Parathyroid adenoma (tissue), 2 donors: ENCODE data around the gene KIF19.

ENCODE experiments used
- H2AFZ ChIP-seq: fragments of 300-600 bp; sonication (generic); one replicate; pipeline ENCODE4 v1.7.0; 2017; ENCODE audit warnings: antibody characterized with exemption, mild to moderate bottlenecking
- H3K27ac ChIP-seq: fragments of 300-600 bp; sonication (generic); one replicate; pipeline ENCODE4 v1.7.0; 2017
- H3K27me3 ChIP-seq: fragments of 300-600 bp; sonication (generic); one replicate; pipeline ENCODE4 v1.7.0; 2017; ENCODE audit warnings: low read length; ENCODE audit not compliant: control insufficient read depth, insufficient read depth
- H3K36me3 ChIP-seq: fragments of 300-600 bp; sonication (generic); one replicate; pipeline ENCODE4 v1.7.0; 2017; ENCODE audit warnings: low read length; ENCODE audit not compliant: control insufficient read depth, insufficient read depth
- H3K4me1 ChIP-seq: fragments of 300-600 bp; sonication (generic); one replicate; pipeline ENCODE4 v1.7.0; 2017; ENCODE audit warnings: control low read depth
- H3K4me2 ChIP-seq: fragments of 300-600 bp; sonication (generic); one replicate; pipeline ENCODE4 v1.7.0; 2017; ENCODE audit warnings: low read length
- H3K4me3 ChIP-seq: fragments of 300-600 bp; sonication (generic); one replicate; pipeline ENCODE4 v1.7.0; 2017; ENCODE audit warnings: low read depth, low read length
- H3K79me2 ChIP-seq: fragments of 300-600 bp; sonication (generic); one replicate; pipeline ENCODE4 v1.7.0; 2017; ENCODE audit warnings: control low read depth
- H3K9ac ChIP-seq: fragments of 300-600 bp; sonication (generic); one replicate; pipeline ENCODE4 v1.7.0; 2017; ENCODE audit warnings: mild to moderate bottlenecking
- H3K9me3 ChIP-seq: fragments of 300-600 bp; sonication (generic); one replicate; pipeline ENCODE4 v1.7.0; 2017; ENCODE audit warnings: low read length; ENCODE audit not compliant: control insufficient read depth
- TF ChIP-seq, protein P1 (sequence below): fragments of 300-600 bp; sonication (generic); IDR thresholded peaks from one replicate; pipeline ENCODE4 v1.7.0; 2017; ENCODE audit warnings: antibody characterized with exemption, mild to moderate bottlenecking
- donor health status: primary hyperparathyroidism.

KIF19 gene

DNA sequence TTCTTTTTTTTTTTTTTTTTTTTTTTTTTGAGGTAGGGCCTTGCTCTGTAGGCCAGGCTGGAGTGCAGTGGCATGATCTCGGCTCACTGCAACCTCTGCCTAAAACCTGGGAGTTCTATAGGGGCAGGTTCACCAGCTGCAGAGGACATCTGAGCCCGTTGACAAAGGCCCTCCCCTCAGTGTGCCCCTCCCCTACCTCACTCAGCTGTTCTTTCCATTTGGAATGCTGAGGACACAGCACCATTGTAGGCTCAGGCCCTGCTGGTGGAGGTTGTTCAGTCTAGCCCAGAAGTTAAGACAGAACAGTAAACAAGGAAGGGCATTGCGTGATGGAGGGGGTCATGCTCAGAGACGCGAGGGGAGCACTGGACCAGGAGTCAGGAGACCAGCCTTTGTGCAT is 21.8 kb upstream of the KIF19 start:
- Histone ChIP-seq H3K36me3 (no peaks in the 10 kb centered on the region), H3K79me2 (no peaks in the 10 kb centered on the region), H3K4me2 (no peak overlapping the region), H3K9me3 (no peaks in the 10 kb centered on the region), H3K9ac (no peak overlapping the region), H2AFZ (no peak overlapping the region), H3K27ac (no peak overlapping the region), H3K27me3 (no peaks in the 10 kb centered on the region), H3K4me1 (no peaks in the 10 kb centered on the region), H3K4me3 (no peak overlapping the region)
- TF ChIP-seq, protein P1, sequence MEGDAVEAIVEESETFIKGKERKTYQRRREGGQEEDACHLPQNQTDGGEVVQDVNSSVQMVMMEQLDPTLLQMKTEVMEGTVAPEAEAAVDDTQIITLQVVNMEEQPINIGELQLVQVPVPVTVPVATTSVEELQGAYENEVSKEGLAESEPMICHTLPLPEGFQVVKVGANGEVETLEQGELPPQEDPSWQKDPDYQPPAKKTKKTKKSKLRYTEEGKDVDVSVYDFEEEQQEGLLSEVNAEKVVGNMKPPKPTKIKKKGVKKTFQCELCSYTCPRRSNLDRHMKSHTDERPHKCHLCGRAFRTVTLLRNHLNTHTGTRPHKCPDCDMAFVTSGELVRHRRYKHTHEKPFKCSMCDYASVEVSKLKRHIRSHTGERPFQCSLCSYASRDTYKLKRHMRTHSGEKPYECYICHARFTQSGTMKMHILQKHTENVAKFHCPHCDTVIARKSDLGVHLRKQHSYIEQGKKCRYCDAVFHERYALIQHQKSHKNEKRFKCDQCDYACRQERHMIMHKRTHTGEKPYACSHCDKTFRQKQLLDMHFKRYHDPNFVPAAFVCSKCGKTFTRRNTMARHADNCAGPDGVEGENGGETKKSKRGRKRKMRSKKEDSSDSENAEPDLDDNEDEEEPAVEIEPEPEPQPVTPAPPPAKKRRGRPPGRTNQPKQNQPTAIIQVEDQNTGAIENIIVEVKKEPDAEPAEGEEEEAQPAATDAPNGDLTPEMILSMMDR: no peak

DNA sequence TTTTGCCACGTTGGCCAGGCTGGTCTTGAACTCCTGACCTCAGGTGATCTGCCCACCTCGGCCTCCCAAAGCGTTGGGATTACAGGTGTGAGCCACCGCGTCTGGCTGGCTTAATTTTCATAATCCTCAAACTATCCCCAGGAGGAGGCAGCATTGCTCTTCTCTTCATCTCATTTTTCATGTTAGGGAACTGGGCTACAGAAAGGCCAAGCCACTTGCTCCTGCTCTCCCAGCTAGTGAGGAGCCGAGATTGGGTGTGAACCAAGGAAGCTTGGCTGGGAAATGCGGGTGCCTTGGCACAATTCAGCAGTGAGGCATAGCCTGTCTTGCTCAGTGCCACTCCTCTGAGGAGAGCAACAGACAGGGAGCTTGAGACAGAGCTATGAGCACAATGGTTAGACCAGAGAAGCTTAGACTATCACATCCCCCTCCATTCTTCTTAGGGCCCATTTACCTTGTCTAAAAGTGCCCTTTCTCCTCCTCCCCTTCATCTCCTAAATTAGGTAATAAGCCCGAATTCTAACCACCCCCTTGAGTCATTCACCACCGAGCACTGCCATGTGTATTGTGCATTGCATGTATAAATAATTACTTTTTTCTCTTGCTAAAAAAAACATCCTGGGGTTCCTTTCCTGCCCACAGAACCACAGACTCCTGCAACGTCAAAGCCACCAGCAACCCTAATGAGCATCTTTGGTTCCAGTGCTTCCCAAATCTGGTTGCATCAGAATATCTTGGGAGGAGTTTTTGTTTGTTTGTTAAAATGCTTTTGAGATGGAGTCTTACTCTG is 20.0 kb upstream of the KIF19 start:
- Histone ChIP-seq H3K79me2 (no peaks in the 10 kb centered on the region), H3K4me1 (no peaks in the 10 kb centered on the region), H3K27me3 (no peaks in the 10 kb centered on the region), H3K27ac (no peak overlapping the region), H3K9ac (no peak overlapping the region), H3K4me2 (no peak overlapping the region), H2AFZ (no peak overlapping the region), H3K4me3 (no peak overlapping the region), H3K9me3 (no peaks in the 10 kb centered on the region), H3K36me3 (no peaks in the 10 kb centered on the region)
- TF ChIP-seq, protein P1: no peak

DNA sequence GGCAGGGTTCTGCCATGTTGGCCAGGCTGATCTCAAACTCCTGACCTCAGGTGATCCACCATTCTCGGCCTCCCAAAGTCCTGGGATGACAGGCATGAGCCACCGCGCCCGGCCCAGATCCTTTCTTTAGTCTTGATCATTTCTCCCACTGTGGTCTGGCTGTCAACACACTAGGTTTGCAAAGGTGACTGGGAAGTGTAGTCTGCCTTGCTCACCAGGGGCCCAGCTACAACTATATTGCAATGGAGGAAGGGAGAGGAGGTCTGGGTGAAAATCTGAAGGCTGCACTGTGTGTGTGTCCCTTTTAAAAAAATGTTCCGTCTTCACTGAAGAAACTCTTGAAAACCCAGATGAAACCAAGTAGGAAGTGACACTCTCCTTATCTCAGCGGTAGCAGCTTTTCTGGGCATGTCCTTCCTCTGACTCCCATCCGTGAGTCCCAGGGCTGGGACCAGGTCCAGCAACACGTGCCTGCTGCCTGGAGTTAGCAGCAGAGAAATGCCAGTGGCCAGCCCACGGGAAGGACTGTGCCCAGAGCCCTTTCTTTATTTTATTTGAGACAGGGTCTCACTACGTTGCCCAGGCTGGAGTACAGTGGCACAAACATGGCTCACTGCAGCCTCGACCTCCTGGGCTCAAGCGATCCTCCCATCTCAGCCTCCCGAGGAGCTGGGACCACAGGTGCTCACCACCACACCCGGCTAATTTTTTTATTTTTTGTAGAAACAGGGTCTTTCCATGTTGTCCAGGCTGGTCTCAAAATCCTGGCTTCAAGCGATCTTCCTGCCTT is 17.8 kb upstream of the KIF19 start:
- Histone ChIP-seq H3K4me1 (no peaks in the 10 kb centered on the region), H3K27me3 (no peaks in the 10 kb centered on the region), H2AFZ (no peak overlapping the region), H3K4me2 (no peak overlapping the region), H3K9ac (no peak overlapping the region), H3K79me2 (no peaks in the 10 kb centered on the region), H3K4me3 (no peak overlapping the region), H3K36me3 (no peaks in the 10 kb centered on the region), H3K9me3 (no peaks in the 10 kb centered on the region), H3K27ac (no peak overlapping the region)
- TF ChIP-seq, protein P1: no peak

DNA sequence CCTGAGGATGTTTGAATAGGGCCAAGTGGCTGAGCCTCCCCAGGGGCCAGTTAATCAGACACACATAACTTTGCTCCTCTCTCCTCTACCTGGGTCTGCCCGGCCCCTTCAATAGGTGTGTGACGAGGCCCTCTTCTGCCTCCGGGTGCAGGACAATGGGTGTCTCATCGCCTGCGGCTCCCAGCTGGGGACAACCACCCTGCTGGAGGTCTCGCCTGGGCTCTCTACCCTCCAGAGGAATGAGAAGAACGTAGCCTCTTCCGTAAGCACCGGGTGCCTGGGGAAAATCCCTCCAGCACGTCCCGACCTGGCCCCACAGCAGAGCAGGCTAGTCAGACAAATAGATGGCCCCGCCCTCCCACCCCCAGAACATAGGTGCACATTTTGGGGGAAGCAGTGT is 16.1 kb upstream of the KIF19 start:
- Histone ChIP-seq H3K4me1 (no peaks in the 10 kb centered on the region), H2AFZ (no peak overlapping the region), H3K4me3 (no peak overlapping the region), H3K79me2 (no peaks in the 10 kb centered on the region), H3K36me3 (no peaks in the 10 kb centered on the region), H3K4me2 (no peak overlapping the region), H3K9ac (no peak overlapping the region), H3K27me3 (no peaks in the 10 kb centered on the region), H3K27ac (no peak overlapping the region), H3K9me3 (no peaks in the 10 kb centered on the region)
- TF ChIP-seq, protein P1: no peak
